GM10847 (cell line): ENCODE data around the gene RBCK1.

Experiments used
- POLR2A ChIP-seq: IDR thresholded peaks from 2 replicates; pipeline ENCODE4 v1.6.1; 2011; ENCODE audit not compliant: insufficient read length; ENCODE audit errors: extremely low read depth

The RBCK1 gene

GRCh38 chr20:432677-433299 is 24.7 kb downstream of the RBCK1 start:
- no peak for TF ChIP-seq POLR2A

DNA sequence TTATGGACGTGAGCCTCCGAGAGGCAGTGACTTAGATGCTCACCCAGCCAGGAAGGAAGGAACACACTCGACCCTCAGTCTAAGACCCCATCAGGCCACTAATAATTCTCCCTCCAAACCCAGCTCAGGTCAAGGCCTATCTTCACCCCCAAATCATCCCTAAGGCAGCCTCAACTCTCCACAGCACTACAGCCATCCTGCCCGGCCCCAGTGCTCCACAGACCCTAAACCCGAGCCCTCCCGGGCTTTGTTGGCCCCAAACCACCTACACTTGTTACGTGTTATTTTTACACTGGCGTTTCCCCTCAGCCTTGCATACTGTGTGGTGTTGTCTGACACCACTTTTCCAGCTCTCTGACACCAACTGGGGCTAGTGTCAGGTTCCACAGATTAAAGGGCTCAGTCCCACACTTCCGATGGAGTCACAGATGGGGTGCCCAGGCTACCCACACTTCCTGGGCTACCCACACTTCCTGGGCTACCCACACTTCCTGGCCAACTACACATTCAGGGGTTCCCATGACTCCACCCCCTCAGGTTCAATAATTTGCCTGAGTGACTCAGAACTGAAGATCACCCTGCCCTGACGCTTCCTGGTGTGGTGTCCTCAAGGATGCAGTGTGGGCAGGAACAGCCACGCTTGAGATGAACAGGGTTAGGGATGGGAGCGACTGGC is 25.3 kb downstream of the RBCK1 start:
- TF ChIP-seq POLR2A = no peak

DNA sequence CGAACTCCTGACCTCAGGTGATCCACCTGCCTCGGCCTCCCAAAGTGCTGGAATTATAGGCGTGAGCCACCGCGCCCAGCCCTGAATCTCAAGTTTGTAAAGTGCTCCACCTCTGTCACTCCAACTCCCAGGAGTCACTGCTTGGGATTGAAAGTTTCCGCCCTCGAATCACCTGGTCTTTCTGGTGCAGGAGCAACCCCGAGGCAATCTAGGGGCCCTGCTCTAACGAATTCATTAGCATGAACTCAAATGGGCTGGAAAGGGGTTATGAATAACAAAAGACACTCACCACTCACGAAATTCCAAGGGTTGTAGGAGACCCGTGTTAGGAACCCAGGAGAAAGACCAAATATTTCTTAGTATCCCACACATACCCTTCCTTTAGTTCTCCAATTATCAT is 26.1 kb downstream of the RBCK1 start:
- TF ChIP-seq POLR2A = no peak

DNA sequence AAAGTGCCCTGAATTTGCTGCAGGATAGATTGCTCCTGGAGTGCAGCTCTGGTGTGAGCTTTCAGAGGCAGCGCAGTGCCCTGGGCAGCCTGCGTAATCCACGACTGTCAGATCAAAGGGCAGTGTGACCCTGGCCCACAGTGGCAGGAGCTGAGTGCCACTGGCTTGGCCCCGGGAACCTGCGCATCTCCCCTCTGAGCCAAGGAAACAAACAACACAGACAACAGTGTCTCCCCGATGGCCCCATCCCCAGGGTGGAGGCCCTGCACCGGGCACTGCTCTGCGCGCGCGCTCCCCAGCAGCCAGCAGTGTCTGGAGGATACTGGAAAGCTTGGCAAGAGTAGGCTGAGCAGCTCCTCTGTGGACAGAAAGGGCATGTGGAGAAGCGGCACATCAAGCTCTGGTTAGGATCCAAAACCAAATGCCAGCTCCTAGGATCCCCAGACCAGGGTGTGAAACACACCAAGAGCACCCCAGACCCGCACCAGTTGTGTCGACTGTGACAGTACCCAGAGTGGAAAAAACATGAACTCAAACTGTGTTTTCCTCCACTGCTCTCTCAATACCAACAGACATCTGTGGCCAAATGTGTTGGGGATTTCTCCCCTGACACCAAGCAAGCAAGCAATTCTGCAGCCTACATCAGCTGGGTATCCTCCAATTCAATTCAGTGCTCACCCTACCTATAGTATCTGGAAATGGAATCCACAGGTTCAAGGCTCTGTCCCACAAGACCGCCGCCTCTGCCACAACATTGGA is 26.7 kb downstream of the RBCK1 start:
- TF ChIP-seq POLR2A = no peak

DNA sequence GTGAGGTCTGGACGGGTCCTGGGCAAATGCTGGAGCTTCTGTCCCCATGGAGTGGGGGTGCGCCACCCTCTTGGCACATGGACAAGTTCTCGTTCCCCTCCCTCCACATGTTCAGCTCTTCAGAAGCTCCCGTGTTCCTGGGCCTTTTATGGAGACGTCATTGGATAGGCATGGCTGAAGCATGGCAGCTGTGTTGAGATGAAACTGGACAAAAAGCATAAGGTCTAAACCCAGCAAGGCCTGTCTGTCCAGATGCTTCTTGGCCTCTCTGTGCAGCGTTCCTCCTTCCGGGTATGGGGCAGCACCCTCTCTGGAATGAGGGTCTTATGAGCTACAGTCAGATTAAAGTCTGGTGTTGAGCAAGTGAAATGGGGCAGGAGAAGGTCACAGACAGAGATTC is 27.5 kb downstream of the RBCK1 start:
- TF ChIP-seq POLR2A = no peak

DNA sequence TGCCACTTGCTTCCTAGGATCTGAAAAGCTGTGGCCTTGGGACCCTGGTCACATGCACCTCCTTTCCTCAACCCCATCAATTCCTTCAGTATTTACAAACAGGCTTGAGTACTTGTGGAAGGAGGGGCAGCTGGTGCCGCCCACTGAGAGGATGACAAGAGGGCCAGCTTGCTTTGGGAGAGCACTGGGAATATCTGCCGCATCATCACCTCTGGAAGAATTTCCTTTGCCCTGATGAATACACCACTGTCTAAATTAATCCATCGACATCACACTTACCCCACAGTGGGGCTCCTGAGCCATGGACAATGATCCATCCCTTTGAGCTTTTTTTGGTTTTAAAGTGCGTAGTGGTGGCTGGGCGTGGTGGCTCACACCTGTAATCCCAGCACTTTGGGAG is 28.4 kb downstream of the RBCK1 start:
- TF ChIP-seq POLR2A = no peak

DNA sequence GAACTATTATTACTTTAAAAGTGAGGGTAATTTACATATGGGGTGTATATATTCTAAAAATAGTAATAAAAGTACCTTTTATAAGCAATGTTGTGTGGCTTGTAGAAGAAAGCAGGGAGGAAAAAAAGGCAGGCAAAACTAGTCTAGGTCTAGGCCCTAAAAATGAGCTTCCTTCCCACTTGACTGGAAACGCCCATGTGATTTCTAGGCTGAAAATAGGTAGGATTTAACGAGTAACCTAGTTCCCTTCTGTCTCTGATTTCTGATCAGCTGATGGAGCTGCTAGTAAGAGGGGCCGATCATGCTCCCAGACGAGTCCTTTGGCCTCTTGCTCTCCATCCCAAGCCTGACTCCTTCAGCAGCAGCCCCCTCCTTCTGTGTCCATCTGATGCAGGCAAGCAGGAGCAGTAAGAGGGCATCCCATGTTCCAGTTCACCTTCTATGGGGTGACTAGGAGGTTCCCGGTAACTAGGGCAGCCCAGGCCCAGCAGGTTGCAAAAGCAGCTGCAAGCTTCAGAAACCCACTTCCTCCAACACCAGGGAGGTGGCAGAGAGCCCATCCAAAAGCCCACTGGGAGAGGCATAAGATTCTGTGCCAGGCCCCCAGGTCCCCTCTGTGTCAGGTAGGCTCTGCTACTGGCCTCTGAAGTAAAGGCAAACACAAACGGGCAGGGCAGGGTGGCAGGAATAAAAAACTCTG is 29.8 kb downstream of the RBCK1 start:
- no peak for TF ChIP-seq POLR2A

DNA sequence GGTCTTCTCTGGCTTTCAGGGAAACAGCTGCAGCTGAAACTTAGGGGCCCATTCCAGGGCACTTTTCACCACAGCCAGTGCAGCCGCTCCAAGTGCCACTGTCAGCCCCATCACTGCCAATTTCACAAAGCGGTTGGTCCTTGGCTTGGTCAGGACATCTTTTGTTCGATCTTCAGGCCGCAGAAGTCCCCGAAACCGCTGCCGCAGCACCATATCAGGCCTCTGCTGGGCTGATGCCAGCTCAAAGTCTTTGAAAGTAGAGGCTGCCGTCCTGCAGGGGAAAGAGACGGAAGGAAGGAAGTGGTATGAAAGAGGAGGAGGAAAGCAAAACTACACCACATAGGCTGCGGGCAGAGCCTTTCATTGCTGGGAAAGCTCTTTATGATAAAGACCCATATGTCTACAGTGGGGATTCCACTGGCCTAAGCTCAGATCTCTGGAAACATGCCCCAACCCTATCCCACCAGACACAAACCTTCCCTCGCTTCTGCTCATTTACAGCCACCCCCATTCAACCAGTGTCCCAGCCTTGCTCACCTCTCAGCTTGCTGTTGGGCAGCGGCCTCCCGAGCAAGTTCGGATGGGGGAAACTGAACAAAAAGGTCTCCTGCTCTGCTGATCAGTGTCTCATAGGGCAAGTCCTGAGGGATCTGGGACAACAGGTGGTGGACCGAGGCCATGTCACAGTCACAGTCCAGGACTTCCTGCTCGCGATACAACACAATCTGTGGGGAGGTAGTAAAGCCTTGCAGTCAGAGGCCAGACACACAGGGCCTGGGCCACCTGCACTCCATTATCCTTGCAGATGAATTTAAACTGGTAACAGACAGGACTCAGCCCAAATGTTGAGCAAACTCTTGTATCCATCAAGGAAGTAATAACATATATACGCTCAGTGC is 30.7 kb downstream of the RBCK1 start:
- TF ChIP-seq POLR2A = no peak

DNA sequence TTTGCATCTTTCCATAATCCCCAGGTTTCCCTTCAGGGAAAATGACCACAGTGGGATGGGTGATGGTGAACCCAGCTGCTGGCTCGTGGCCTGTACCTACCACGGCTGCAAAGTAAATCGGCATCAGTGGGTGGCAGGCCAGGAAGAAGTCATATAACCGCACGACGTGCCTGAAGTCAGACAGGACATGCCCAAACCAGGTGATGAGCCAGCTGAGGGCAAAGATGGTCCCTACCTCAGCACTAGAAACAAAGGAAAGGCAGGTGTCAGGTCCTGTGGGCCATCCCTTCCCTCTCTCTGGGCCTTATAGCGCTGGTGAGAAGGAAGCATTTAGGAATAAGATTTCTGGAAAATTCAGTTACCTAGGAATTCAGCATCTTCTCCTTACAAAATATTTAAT is 32.0 kb downstream of the RBCK1 start:
- no peak for TF ChIP-seq POLR2A

DNA sequence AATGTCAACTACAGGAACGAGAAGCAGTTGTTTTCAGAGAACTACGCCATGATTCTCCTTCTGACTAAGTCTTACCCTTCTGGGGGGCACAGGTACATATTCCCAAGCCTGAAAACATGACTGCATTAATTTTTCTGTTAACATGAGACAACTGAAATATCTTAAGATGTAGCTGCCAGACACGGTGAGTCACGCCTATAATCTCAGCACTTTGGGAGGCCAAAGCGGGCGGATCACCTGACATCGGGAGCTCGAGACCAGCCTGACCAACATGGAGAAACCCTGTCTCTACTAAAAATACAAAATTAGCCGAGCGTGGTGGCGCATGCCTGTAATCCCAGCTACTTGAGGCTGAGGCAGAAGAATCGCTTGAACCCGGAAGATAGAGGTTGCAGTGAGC is 32.5 kb downstream of the RBCK1 start:
- TF ChIP-seq POLR2A = no peak

- no peak for TF ChIP-seq POLR2A
These were observed 35.2 kb downstream of the RBCK1 start for GRCh38 chr20:443223-443775.

- TF ChIP-seq POLR2A = no peak
These were observed 36.0 kb downstream of the RBCK1 start for GRCh38 chr20:444117-444516.

- no peak for TF ChIP-seq POLR2A
These were observed 36.8 kb downstream of the RBCK1 start for GRCh38 chr20:444862-445426.
